Right forelimb (tissue), 1 donor: Measurements from ENCODE around the gene SLC4A2.

Source experiments
- DNase-seq: peaks from one replicate; pipeline ENCODE4 v3.0.0-alpha.2; 2018

SLC4A2 gene

DNA sequence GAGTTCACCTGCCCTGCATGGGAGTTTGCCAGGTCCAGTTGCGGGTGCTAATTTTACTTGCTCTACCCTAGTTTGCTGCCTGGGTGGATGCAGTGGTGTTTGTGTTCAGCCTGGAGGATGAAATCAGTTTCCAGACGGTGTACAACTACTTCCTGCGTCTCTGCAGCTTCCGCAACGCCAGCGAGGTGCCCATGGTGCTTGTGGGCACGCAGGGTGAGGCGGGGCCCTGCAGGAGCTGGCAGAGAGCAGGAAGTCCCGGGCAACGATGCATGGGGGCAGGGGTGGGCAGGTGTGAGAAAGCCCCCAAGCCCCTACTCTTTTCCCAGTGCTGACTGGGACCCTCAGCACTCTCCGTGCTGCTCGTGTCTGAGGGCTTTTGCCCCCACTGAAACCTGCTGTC lies 58.2 kb downstream of the SLC4A2 start:
- no peak for DNase-seq

DNA sequence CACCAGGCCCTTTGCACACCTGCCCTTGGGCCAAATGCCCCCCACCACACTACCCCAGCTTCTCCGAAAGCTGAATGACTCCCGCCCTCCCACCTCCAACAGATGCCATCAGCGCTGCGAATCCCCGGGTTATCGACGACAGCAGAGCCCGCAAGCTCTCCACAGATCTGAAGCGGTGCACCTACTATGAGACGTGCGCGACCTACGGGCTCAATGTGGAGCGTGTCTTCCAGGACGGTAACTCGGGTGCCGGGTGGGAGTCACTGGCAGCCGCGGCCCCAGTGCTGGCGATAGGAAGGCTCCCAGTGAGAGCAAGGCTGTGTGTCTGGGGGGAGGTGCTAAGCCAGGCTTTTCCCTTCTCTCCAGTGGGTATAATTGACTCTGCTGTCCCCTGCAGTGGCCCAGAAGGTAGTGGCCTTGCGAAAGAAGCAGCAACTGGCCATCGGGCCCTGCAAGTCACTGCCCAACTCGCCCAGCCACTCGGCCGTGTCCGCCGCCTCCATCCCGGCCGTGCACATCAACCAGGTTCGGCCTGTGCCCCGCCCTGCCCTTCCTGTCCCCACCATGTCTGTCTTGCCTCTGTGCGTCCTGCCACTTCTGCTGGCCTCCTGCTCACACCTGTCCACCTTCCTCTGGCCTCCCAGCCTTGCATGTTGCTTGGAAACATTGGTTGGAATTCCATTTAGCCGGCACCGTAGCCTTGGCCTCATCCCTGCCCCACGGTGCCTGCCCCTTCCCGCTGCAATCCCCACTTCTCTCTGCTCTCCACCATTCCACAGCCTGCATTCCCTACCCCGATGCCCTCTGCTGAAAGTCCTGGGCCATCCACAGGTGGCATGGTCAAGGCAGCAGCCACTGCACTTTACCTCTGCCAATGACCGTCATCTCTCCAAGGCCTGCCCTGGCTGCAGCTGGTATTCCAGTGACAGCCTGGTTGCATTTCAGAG lies 59.0 kb downstream of the SLC4A2 start:
- no peak for DNase-seq

DNA sequence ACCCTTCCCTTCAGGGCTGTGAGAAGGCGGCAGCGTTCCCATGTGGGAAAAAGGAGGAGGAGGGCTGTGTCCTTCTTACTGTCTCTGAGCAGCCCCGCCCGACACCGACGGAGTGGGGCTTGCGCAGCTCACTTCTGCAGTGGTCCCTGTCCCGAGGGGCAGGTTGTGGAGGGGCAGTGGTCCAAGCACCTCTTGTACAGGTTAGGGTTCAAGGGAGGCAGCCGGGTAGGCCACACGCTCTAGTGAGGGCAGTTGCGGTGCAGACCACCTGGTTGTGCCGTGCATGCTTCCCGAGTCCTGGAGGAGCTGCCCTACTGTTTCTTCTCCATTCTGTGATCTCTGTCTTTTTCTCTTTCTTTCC lies 59.6 kb downstream of the SLC4A2 start:
- no peak for DNase-seq

- no peak for DNase-seq
Measured at GRCh38 chr7:151119902-151120301, 60.5 kb downstream of the SLC4A2 start.

GRCh38 chr7:151120896-151121295 lies 61.5 kb downstream of the SLC4A2 start:
- no peak for DNase-seq

- no peak for DNase-seq
Measured at GRCh38 chr7:151121380-151122170, 62.2 kb downstream of the SLC4A2 start.

- DNase-seq, result no peak
Measured at GRCh38 chr7:151122276-151122675, 62.9 kb downstream of the SLC4A2 start.

GRCh38 chr7:151122796-151123157 lies 63.4 kb downstream of the SLC4A2 start:
- DNase-seq, result no peak

- no peak for DNase-seq
Measured at GRCh38 chr7:151123158-151123821, 63.9 kb downstream of the SLC4A2 start.

DNA sequence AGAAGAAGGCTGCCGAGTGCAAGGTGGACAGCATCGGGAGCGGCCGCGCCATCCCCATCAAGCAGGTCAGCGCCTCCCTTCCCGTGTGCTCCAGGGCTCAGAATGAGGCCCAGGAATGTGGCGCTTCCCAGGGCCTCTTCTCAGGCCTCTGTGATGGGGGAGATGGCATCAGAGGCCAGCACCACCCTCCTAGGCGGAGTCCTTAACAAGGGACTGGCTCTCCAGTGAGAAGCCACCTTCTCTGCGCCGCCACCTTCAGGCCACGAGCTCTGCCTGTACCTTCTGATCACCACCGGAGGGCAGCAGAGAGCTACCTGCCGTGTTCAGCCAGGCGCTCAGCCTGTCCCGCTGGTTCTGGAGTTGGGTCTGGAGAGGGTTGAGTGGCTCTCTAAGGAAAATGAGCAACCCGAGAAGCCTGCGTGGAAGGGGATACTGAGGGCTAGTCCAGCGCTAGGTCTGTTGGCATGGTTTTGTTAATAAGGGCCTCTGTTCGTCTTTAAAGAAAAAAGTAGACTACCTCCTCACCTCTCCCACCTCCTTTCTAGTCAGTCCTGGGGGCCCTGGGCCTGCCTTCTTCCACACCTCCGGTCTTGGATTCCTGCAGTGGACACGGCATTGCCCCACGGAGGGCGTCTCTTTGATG lies 64.6 kb downstream of the SLC4A2 start:
- peak; percentile 92 for DNase-seq

GRCh38 chr7:151124481-151124880 lies 65.1 kb downstream of the SLC4A2 start:
- no peak for DNase-seq

DNA sequence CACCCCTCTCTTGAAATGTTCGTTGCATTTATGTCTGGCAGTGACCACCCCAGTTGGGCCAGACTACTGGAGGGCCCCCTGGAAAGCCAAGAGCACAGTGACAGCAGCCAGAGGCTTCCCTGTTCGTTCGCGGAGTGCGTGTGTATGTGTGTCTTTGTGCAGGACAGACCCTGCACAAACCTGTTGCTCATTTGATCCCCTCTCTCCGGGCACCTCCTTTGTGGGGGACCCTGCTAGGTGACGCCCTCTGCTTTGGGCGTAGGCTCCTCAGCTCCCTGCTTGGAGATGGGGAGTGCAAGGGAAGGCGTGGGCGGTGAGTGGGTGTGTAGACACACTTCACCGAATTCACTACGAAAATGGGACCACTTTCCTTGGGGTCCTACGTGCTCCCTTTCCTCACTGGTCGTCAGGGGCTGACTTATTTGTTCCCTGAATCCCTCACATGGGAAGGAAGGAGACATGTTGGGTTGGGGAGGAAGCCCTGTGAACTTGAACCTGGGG lies 65.6 kb downstream of the SLC4A2 start:
- DNase-seq, result no peak

- DNase-seq, result peak; percentile 71
Measured at GRCh38 chr7:151125470-151125845, 66.1 kb downstream of the SLC4A2 start.

DNA sequence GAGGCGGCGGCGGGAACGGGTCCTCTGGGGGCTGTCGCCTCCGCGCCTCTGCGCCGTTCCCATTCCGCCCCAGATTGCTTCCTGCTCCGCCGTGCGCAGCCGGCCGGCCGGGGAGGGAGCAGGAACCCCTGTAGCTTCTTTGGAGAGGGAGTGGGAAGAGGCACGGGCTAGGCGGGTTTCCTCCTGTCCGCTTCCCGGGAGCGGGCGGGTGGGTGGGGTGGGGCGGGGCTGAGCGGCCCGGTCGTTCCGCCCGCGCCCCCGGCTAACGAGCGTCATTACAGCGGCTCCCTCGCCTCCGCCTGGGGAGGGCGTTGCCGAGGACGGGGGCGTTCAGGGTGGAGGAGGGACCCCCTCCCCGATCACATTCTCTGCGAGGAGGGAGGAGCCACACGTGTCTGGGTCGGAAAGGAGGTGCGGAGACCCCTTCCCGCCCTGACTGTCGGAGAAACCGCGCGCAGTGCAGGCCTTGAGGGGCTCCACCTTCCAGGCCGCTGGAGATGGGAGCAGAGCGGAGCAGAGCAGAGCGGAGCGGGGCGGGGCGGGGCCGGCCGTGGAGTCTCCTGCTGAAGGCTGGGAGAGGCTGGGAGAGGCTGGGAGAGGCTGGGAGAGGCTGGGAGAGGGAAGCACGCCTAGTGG lies 66.6 kb downstream of the SLC4A2 start:
- DNase-seq, result peak; percentile 63
